Hepatocyte (in vitro differentiated cells): ENCODE data around the gene MAGEA1. TPM values are rescaled to one million over a fixed set of nuclear protein-coding genes. Genes with fewer than 3 reads are reported as not detected.

Experiments
- DNase-seq: peaks from one replicate; pipeline ENCODE4 v3.0.0-alpha.2; 2016; ENCODE audit warnings: low spot score
- H2AFZ ChIP-seq: fragments of 200-600 bp; sonication (generic); 2 replicates; pipeline ENCODE4 v1.6.0; 2016; ENCODE audit warnings: antibody characterized with exemption, mild to moderate bottlenecking
- H3K27ac ChIP-seq: fragments of 200-600 bp; sonication (generic); 2 replicates; pipeline ENCODE4 v1.5.1; 2016; ENCODE audit warnings: mild to moderate bottlenecking
- H3K27me3 ChIP-seq: fragments of 200-600 bp; sonication (generic); 2 replicates; pipeline ENCODE4 v1.6.1; 2016
- H3K36me3 ChIP-seq: fragments of 200-600 bp; sonication (generic); replicated peaks from 2 replicates; pipeline ENCODE4 v1.5.1; 2016; ENCODE audit warnings: low read depth; ENCODE audit not compliant: insufficient read depth
- H3K4me1 ChIP-seq: fragments of 200-600 bp; sonication (generic); 2 replicates; pipeline ENCODE4 v1.5.1; 2016; ENCODE audit warnings: mild to moderate bottlenecking, moderate library complexity; ENCODE audit not compliant: insufficient read depth
- H3K4me2 ChIP-seq: fragments of 200-600 bp; sonication (generic); 2 replicates; pipeline ENCODE4 v1.6.0; 2016
- H3K4me3 ChIP-seq: fragments of 200-600 bp; sonication (generic); 2 replicates; pipeline ENCODE4 v1.5.1; 2016; ENCODE audit warnings: mild to moderate bottlenecking
- H3K79me2 ChIP-seq: fragments of 200-600 bp; sonication (generic); 2 replicates; pipeline ENCODE4 v1.6.0; 2017; ENCODE audit warnings: mild to moderate bottlenecking
- H3K9me2 ChIP-seq: fragments of 200-600 bp; sonication (generic); replicated peaks from 2 replicates; pipeline ENCODE4 v1.6.0; 2017; ENCODE audit warnings: mild to moderate bottlenecking; ENCODE audit not compliant: insufficient read depth
- H3K9me3 ChIP-seq: fragments of 200-600 bp; sonication (generic); 2 replicates; pipeline ENCODE4 v1.5.1; 2016; ENCODE audit warnings: low read depth, mild to moderate bottlenecking
- H4K20me1 ChIP-seq: fragments of 200-600 bp; sonication (generic); 2 replicates; pipeline ENCODE4 v1.6.0; 2016; ENCODE audit warnings: mild to moderate bottlenecking; ENCODE audit not compliant: insufficient read depth, poor library complexity, severe bottlenecking
- CTCF ChIP-seq: fragments of 200-600 bp; sonication (generic); IDR thresholded peaks from 2 replicates; pipeline ENCODE4 v1.5.1; 2016; ENCODE audit warnings: antibody characterized with exemption, mild to moderate bottlenecking; ENCODE audit not compliant: poor library complexity
- EZH2 ChIP-seq: fragments of 200-600 bp; sonication (generic); IDR thresholded peaks from 2 replicates; pipeline ENCODE4 v1.6.1; 2016; ENCODE audit warnings: antibody characterized with exemption, mild to moderate bottlenecking, borderline replicate concordance
- EZH2phosphoT487 ChIP-seq: fragments of 200-600 bp; sonication (generic); IDR thresholded peaks from one replicate; pipeline ENCODE4 v1.6.1; 2018; ENCODE audit warnings: antibody characterized with exemption, mild to moderate bottlenecking, low read depth, moderate library complexity; ENCODE audit not compliant: unreplicated experiment, severe bottlenecking
- WGBS: methylation state at CpG from one replicate; pipeline ENCODE4 v1.1.6; 2016; ENCODE audit warnings: low lambda C conversion rate; ENCODE audit errors: missing lambda C conversion rate; 5-methylcytosine and 5-hydroxymethylcytosine counted together
- polyA plus RNA-seq: library from polyadenylated mRNA; unstranded; fragments of >200 nt; fragmentation: Nextera tagmentation; extraction: Ambion mirVana; gene quantifications from 2 replicates; pipeline ENCODE4 v1.2.1, GENCODE V29; 2016
- total RNA-seq: library from RNA; depleted of rRNA; stranded (reverse); fragments of >200 nt; gene quantifications from 2 replicates; pipeline ENCODE4 v1.2.3, GENCODE V29; 2014

MAGEA1 gene
- total and polyA plus RNA-seq, 2 experiments from 2014 or later: not detected

GRCh38 chrX:153200462-153200861 is 21.4 kb downstream of the MAGEA1 start:
- Histone ChIP-seq H3K36me3 (no peaks in the 10 kb centered on the region), H3K9me2 (no peaks in the 10 kb centered on the region), H4K20me1 (no peaks in the 10 kb centered on the region), H3K4me2 (no peak overlapping the region), H3K4me3 (no peak overlapping the region), H3K27ac (no peak overlapping the region), H2AFZ (no peak overlapping the region), H3K27me3 (peaks cover 4% of the 10 kb centered on the region), H3K79me2 (no peaks in the 10 kb centered on the region), H3K9me3 (no peaks in the 10 kb centered on the region), H3K4me1 (no peaks in the 10 kb centered on the region)
- 41% methylated on average over 2 of the region's 2 CpGs for WGBS
- no peak for DNase-seq
- TF ChIP-seq EZH2phosphoT487 (no peak), EZH2 (no peak), CTCF (no peak)

- Histone ChIP-seq H4K20me1 (no peaks in the 10 kb centered on the region), H3K9me3 (peaks cover 4% of the 10 kb centered on the region), H3K79me2 (no peaks in the 10 kb centered on the region), H3K4me1 (no peaks in the 10 kb centered on the region), H3K27me3 (peaks cover 4% of the 10 kb centered on the region), H2AFZ (no peak overlapping the region), H3K36me3 (no peaks in the 10 kb centered on the region), H3K9me2 (no peaks in the 10 kb centered on the region), H3K27ac (no peak overlapping the region), H3K4me2 (no peak overlapping the region), H3K4me3 (no peak overlapping the region)
- no peak for TF ChIP-seq EZH2
- no peak for TF ChIP-seq CTCF
- TF ChIP-seq EZH2phosphoT487: no peak
- 83% methylated on average over 8 of the region's 8 CpGs for WGBS
- no peak for DNase-seq
Measured at GRCh38 chrX:153206425-153207046, 27.5 kb downstream of the MAGEA1 start.

- TF ChIP-seq CTCF (no peak), EZH2phosphoT487 (no peak), EZH2 (no peak)
- no peak overlapping the region for H3K4me2 ChIP-seq
- no peaks in the 10 kb centered on the region for H3K36me3 ChIP-seq
- no peaks in the 10 kb centered on the region for H3K4me1 ChIP-seq
- DNase-seq: no peak
- H3K27ac ChIP-seq: no peak overlapping the region
- no peak overlapping the region for H3K4me3 ChIP-seq
- peaks cover 4% of the 10 kb centered on the region for H3K27me3 ChIP-seq
- no peak overlapping the region for H2AFZ ChIP-seq
- H3K9me2 ChIP-seq: no peaks in the 10 kb centered on the region
- H3K79me2 ChIP-seq: no peaks in the 10 kb centered on the region
- WGBS: 82% methylated on average over 3 of the region's 3 CpGs
- no peaks in the 10 kb centered on the region for H4K20me1 ChIP-seq
- H3K9me3 ChIP-seq: peaks cover 4% of the 10 kb centered on the region
Measured at GRCh38 chrX:153209347-153209746, 30.3 kb downstream of the MAGEA1 start.
